ENCODE measurements around the gene LNP1.

GRCh38 chr3:100364421-100364820 is 36.9 kb upstream of the LNP1 start:
- TF ChIP-seq CTCF (IDR thresholded peaks at IDR 0.05; ENCODE audit: extremely low read depth in 1 of 2, insufficient read depth in 1 of 2, low read depth in 1 of 2, low read length in 2 of 2) (no peak), JUN (IDR thresholded peaks at IDR 0.05; ENCODE audit: borderline replicate concordance, insufficient read depth, insufficient read length, low read depth) (no peak), POLR2A (IDR thresholded peaks at IDR 0.05; ENCODE audit: low read depth, low read length) (no peak)

All from endothelial cell of umbilical vein (primary cell).